Activated CD8-positive, alpha-beta T cell treated with anti-CD3 and anti-CD28 coated beads for 36 hours (primary cell): ENCODE data around the gene OR11H7. TPM values are rescaled to one million over a fixed set of nuclear protein-coding genes. Genes with fewer than 3 reads are reported as not detected.

Experiments used
- ATAC-seq: fragments of 200-7000 bp; cut with Tn5 transposase; one replicate; pipeline ENCODE4 v1.10.0; 2021; ENCODE audit warnings: mild to moderate bottlenecking, moderate library complexity
- CTCF ChIA-PET: fragments of 350-600 bp; sonication (Branson Sonifier 250); formaldehyde crosslinking; loops from one replicate; lab custom pipeline; 2021; ENCODE audit warnings: antibody characterized with exemption; lab: Charles Lee
- POLR2A ChIA-PET: fragments of 350-600 bp; sonication (Branson Sonifier 250); formaldehyde crosslinking; loops from one replicate; lab custom pipeline; 2021; ENCODE audit warnings: antibody characterized with exemption; lab: Charles Lee
- DNase-seq: peaks from one replicate; pipeline ENCODE4 v3.0.0-alpha.2; 2020
- H3K27ac Mint-ChIP-seq: one replicate; pipeline ENCODE4 v1.8.0; 2021; ENCODE audit warnings: mild to moderate bottlenecking, mixed read lengths
- H3K27me3 Mint-ChIP-seq: one replicate; pipeline ENCODE4 v1.8.0; 2021; ENCODE audit warnings: mixed read lengths
- H3K36me3 Mint-ChIP-seq: one replicate; pipeline ENCODE4 v1.8.0; 2021; ENCODE audit warnings: low read depth, mixed read lengths
- H3K4me1 Mint-ChIP-seq: one replicate; pipeline ENCODE4 v1.8.0; 2021; ENCODE audit warnings: low read depth, mixed read lengths
- H3K4me3 Mint-ChIP-seq: one replicate; pipeline ENCODE4 v1.8.0; 2021; ENCODE audit warnings: mild to moderate bottlenecking, moderate library complexity, mixed read lengths
- H3K9me3 Mint-ChIP-seq: one replicate; pipeline ENCODE4 v1.8.0; 2021; ENCODE audit warnings: mixed read lengths
- CTCF ChIP-seq: fragments of 200-600 bp; IDR thresholded peaks from one replicate; pipeline ENCODE4 v1.8.0; 2022; ENCODE audit warnings: antibody characterized with exemption, mild to moderate bottlenecking
- intact Hi-C: fragments of 100-400 bp; cut with micrococcal nuclease; formaldehyde crosslinking; loops from one replicate; pipeline ENCODE4 v1.10.0; 2022
- total RNA-seq, 2 experiments: library from RNA; stranded (reverse); gene quantifications; one replicate each; pipeline ENCODE4 v1.2.3, GENCODE V29; 2021

The OR11H7 gene
- not detected for total RNA-seq

DNA sequence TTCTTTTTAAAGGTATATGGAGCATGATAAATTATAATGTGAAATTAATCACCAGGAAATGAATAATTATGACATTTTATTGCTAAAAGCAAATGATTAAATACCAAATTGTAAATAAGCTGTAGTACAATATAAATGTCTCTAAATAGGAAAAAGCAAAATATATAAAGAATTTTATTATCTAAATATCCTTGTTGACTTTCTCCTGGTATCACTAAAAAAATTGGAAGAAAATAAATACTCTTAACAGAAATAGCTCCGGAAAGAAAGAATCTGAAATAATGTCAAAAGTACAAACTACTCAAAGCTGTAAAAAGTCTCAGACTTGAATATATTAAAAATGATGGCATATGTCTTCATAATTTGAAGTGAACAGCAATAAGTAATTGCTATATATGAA, at the start of gene OR11H7:
OR11H7 (plus strand) TSS at position 301 of the 400 bp plus-strand sequence.
- no peak for TF ChIP-seq CTCF
- H3K27me3 Mint-ChIP-seq: peaks cover 2% of the 10 kb centered on the region
- H3K4me3 Mint-ChIP-seq: no peak within 1 kb of the TSS
- ATAC-seq (no peak), DNase-seq (no peak)
- H3K4me1 Mint-ChIP-seq: no peaks in the 10 kb centered on the region
- intact Hi-C loops: no loop called here
- ChIA-PET CTCF (no interaction called here), POLR2A (no interaction called here)
- H3K27ac Mint-ChIP-seq: no peak within 1 kb of the TSS
- no peaks in the 10 kb centered on the region for H3K36me3 Mint-ChIP-seq
- peaks cover 5% of the 10 kb centered on the region for H3K9me3 Mint-ChIP-seq

DNA sequence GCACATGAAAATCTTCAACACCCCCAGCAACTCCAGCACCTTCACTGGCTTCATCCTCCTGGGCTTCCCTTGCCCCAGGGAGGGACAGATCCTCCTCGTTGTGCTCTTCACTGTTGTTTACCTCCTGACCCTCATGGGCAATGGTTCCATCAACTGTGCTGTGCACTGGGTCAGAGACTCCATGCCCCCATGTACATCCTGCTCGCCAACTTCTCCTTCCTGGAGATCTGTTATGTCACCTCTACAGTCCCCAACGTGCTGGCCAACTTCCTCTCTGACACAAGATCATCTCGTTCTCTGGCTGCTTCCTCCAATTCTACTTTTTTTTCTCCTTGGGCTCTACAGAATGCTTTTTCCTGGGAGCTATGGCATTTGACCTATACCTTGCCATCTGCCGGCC, 49.6 kb upstream of the OR11H7 start:
- Mint-ChIP-seq H3K4me3 (no peak overlapping the region), H3K36me3 (no peaks in the 10 kb centered on the region)

DNA sequence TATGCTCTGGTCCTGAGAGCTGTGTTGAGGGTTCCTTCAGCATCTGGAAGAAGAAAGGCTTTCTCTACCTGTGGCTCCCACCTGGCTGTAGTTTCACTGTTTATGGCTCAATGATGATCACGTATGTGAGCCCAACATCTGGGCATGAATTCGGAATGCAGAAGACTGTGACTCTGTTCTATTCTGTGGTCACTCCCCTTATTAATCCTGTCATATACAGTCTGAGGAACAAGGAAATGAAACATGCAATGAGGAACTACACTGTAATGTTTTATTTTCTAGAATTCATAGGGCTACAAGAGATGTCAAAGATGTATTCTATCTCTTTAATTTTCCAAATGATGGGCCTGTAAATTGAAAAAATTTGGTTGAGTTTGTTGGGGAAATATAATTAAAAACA, 48.9 kb upstream of the OR11H7 start:
- H3K4me1 Mint-ChIP-seq: no peaks in the 10 kb centered on the region
- ATAC-seq (no peak), DNase-seq (no peak)
- H3K27ac Mint-ChIP-seq: no peak overlapping the region
- ChIA-PET POLR2A (no interaction called here), CTCF (interaction anchor here (0.6 kb wide), 1 partner anchor 10 kb away, joined by 3 read pairs; no protein-coding TSS in a partner anchor)
- H3K9me3 Mint-ChIP-seq: no peaks in the 10 kb centered on the region
- no peaks in the 10 kb centered on the region for H3K36me3 Mint-ChIP-seq
- no peak for TF ChIP-seq CTCF
- intact Hi-C loops: no loop called here
- peaks cover 2% of the 10 kb centered on the region for H3K27me3 Mint-ChIP-seq
- no peak overlapping the region for H3K4me3 Mint-ChIP-seq

More for the DNA sequence above, 49.6 kb upstream of the OR11H7 start:
- Mint-ChIP-seq H3K4me1 (no peaks in the 10 kb centered on the region), H3K27ac (no peak overlapping the region), H3K9me3 (no peaks in the 10 kb centered on the region), H3K27me3 (peaks cover 2% of the 10 kb centered on the region)
- ATAC-seq (no peak), DNase-seq (no peak)
- no peak for TF ChIP-seq CTCF
- POLR2A ChIA-PET: no interaction called here
- CTCF ChIA-PET: no interaction called here
- intact Hi-C loops: no loop called here

GRCh38 chr14:20180486-20180885, 48.3 kb upstream of the OR11H7 start:
- Mint-ChIP-seq H3K4me3 (no peak overlapping the region), H3K27me3 (no peaks in the 10 kb centered on the region), H3K9me3 (no peaks in the 10 kb centered on the region), H3K27ac (no peak overlapping the region), H3K4me1 (no peaks in the 10 kb centered on the region), H3K36me3 (no peaks in the 10 kb centered on the region)
- ChIA-PET CTCF (no interaction called here), POLR2A (no interaction called here)
- DNase-seq: no peak
- intact Hi-C loops: no loop called here
- no peak for ATAC-seq
- TF ChIP-seq CTCF: no peak

DNA sequence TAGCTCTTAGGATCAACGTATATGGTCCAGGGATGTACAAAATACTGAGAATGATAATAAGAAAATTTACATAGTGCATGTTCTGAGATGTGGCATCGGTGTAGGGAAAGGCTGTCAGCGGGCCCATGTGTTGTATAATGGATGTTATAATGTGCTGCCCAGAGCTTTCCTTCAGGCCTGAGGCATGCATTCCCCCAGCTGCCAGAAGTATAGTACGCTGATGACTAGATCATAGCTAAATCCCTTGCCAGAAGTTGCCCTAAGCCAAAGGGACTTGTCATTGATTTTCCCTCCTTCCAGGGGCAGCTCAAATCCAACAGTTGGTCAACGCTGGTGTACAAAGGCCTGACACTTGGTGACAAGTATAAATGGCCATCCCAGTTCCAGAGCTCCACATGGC, 44.6 kb upstream of the OR11H7 start:
- peaks cover 2% of the 10 kb centered on the region for H3K27me3 Mint-ChIP-seq
- ChIA-PET CTCF (no interaction called here), POLR2A (no interaction called here)

More for the DNA sequence above, 44.6 kb upstream of the OR11H7 start:
- no peak for TF ChIP-seq CTCF
- Mint-ChIP-seq H3K9me3 (no peaks in the 10 kb centered on the region), H3K4me1 (no peaks in the 10 kb centered on the region), H3K4me3 (no peak overlapping the region), H3K36me3 (no peaks in the 10 kb centered on the region), H3K27ac (no peak overlapping the region)
- DNase-seq (no peak), ATAC-seq (no peak)
- intact Hi-C loops: no loop called here
